CD14-positive monocyte (primary cell): Measurements from ENCODE around the gene ADAM23. TPM values are rescaled to one million over a fixed set of nuclear protein-coding genes. Genes with fewer than 3 reads are reported as not detected.

Experiments
- DNase-seq, 3 donors: peaks; one replicate each; pipeline ENCODE4 v3.0.0-alpha.2; 2011 to 2022
- H2AFZ ChIP-seq: 2 replicates; pipeline ENCODE4 v1.6.0; 2012; ENCODE audit warnings: mild to moderate bottlenecking, low read depth, low read length, inconsistent platforms; ENCODE audit not compliant: insufficient read depth, poor library complexity, severe bottlenecking
- H3K27ac ChIP-seq, 2 donors: 1 replicate in 1 of 2; 2 replicates in 1 of 2; pipeline ENCODE4 v1.5.1; 2012 to 2013; ENCODE audit warnings: low read length in 2 of 2, control low read depth in 1 of 2, inconsistent platforms in 1 of 2, low read depth in 1 of 2, mild to moderate bottlenecking in 1 of 2
- H3K27me3 ChIP-seq, 2 donors: one replicate each; pipeline versions ENCODE4 v1.6.0 to v1.6.1; 2011 to 2013; ENCODE audit warnings: low read length in 2 of 2; ENCODE audit not compliant: control insufficient read depth in 2 of 2, insufficient read depth in 2 of 2
- H3K36me3 ChIP-seq, 2 donors: replicated peaks in 1 of 2; 1 replicate in 1 of 2; 2 replicates in 1 of 2; pipeline versions ENCODE4 v1.5.1 to v1.6.1; 2012 to 2013; ENCODE audit warnings: low read length in 2 of 2, control low read depth in 1 of 2, inconsistent platforms in 1 of 2, mild to moderate bottlenecking in 1 of 2; ENCODE audit not compliant: insufficient read depth in 2 of 2, control insufficient read depth in 1 of 2
- H3K4me1 ChIP-seq, 2 donors: 1 replicate in 1 of 2; 2 replicates in 1 of 2; pipeline versions ENCODE4 v1.5.1 to v1.6.1; 2012 to 2013; ENCODE audit warnings: low read length in 2 of 2, control low read depth in 1 of 2, inconsistent platforms in 1 of 2, mild to moderate bottlenecking in 1 of 2, moderate library complexity in 1 of 2; ENCODE audit not compliant: insufficient read depth in 2 of 2, control insufficient read depth in 1 of 2
- H3K4me2 ChIP-seq: replicated peaks from 2 replicates; pipeline ENCODE3; 2012; ENCODE audit warnings: low read length, moderate library complexity, mild to moderate bottlenecking; ENCODE audit not compliant: poor library complexity, severe bottlenecking; ENCODE audit errors: extremely low read depth
- H3K4me3 ChIP-seq, 3 experiments: fragments of 200-600 bp in 1 of 3; sonication (generic) in 1 of 3; replicated peaks in 1 of 3; 1 replicate in 2 of 3; 2 replicates in 1 of 3; pipeline ENCODE4 v1.5.1; 2011 to 2013; ENCODE audit warnings: low read length in 3 of 3, mild to moderate bottlenecking in 3 of 3, control low read depth in 2 of 3, low read depth in 2 of 3, inconsistent platforms in 1 of 3, moderate library complexity in 1 of 3
- H3K79me2 ChIP-seq: 2 replicates; pipeline ENCODE4 v1.6.0; 2012; ENCODE audit warnings: mild to moderate bottlenecking, control low read depth, inconsistent platforms, low read length, moderate library complexity; ENCODE audit not compliant: insufficient read depth
- H3K9ac ChIP-seq: 2 replicates; pipeline ENCODE4 v1.6.0; 2017; ENCODE audit warnings: low read length, mild to moderate bottlenecking; ENCODE audit not compliant: insufficient read depth, poor library complexity, severe bottlenecking
- H3K9me3 ChIP-seq, 2 donors: replicated peaks in 1 of 2; 1 replicate in 1 of 2; 2 replicates in 1 of 2; pipeline versions ENCODE4 v1.5.1 to v1.6.1; 2012 to 2013; ENCODE audit warnings: low read length in 2 of 2, control low read depth in 1 of 2; ENCODE audit not compliant: control insufficient read depth in 1 of 2, insufficient read depth in 1 of 2
- H4K20me1 ChIP-seq: 2 replicates; pipeline ENCODE4 v1.6.0; 2012; ENCODE audit warnings: mild to moderate bottlenecking, low read length, control low read depth, moderate library complexity; ENCODE audit not compliant: insufficient read depth
- H3K27ac Mint-ChIP-seq, 7 donors: one replicate each; pipeline ENCODE4 v1.8.0; 2020; ENCODE audit warnings: mild to moderate bottlenecking in 7 of 7, mixed read lengths in 7 of 7, moderate library complexity in 6 of 7, inconsistent platforms in 2 of 7
- H3K27me3 Mint-ChIP-seq, 3 donors: one replicate each; pipeline ENCODE4 v1.8.0; 2021 to 2022; ENCODE audit warnings: low read depth in 3 of 3, mild to moderate bottlenecking in 3 of 3, mixed read lengths in 3 of 3, moderate library complexity in 3 of 3, inconsistent platforms in 1 of 3
- H3K36me3 Mint-ChIP-seq, 2 donors: one replicate each; pipeline ENCODE4 v1.8.0; 2020; ENCODE audit warnings: mixed read lengths in 2 of 2, inconsistent platforms in 1 of 2, mild to moderate bottlenecking in 1 of 2
- H3K4me1 Mint-ChIP-seq: one replicate; pipeline ENCODE4 v1.8.0; 2020; ENCODE audit warnings: mild to moderate bottlenecking, mixed read lengths
- H3K4me3 Mint-ChIP-seq, 2 donors: one replicate each; pipeline ENCODE4 v1.8.0; 2020; ENCODE audit warnings: mild to moderate bottlenecking in 2 of 2, mixed read lengths in 2 of 2, moderate library complexity in 1 of 2
- H3K9me3 Mint-ChIP-seq, 7 donors: one replicate each; pipeline ENCODE4 v1.8.0; 2020 to 2022; ENCODE audit warnings: mixed read lengths in 7 of 7, mild to moderate bottlenecking in 6 of 7, moderate library complexity in 6 of 7, inconsistent platforms in 2 of 7
- CTCF ChIP-seq: fragments of 200-600 bp; IDR thresholded peaks from one replicate; pipeline ENCODE4 v1.8.0; 2022; ENCODE audit warnings: antibody characterized with exemption, mild to moderate bottlenecking
- whole genome bisulfite sequencing: methylation state at CpG from one replicate; pipeline ENCODE4 v1.1.5; 2013; ENCODE audit warnings: missing lambda C conversion rate; ENCODE audit not compliant: insufficient coverage; 5-methylcytosine and 5-hydroxymethylcytosine counted together
- intact Hi-C, 2 donors: fragments of 100-400 bp; cut with micrococcal nuclease; formaldehyde crosslinking; loops; one replicate each; pipeline versions ENCODE4 v1.15.0 to v1.15.1; 2023
- polyA plus RNA-seq, 3 donors: library from polyadenylated mRNA; depleted of rRNA in 1 of 3; unstranded in 2 of 3; stranded (reverse) in 1 of 3; fragments of 300-500 nt in 2 of 3; fragments of >200 nt in 1 of 3; fragmentation: Illumina TruSeq in 2 of 3; gene quantifications; 1 replicate in 2 of 3; 2 replicates in 1 of 3; pipeline ENCODE4 v1.2.3, GENCODE V29; 2012 to 2021

ADAM23 gene
- polyA plus RNA-seq, 3 donors: not detected

DNA sequence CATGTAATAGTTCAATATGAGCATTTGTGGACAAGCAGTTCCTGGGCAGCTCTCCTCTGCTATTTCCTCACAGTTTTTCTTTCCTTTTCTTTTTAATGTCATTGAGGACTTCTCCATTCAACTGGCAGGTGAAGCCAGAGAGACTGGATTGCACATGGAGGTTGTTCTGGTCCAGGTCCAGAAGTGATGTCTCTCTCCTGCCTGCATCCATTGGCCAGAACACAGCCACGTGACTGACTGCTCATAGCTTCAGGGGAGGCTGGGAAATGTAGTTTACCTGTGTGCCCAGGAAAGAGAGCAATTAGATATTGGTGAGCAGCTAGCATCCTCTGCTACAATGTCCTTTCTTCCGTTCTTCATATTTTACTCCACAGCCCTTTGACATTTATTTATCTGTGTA, 20.2 kb upstream of the ADAM23 start:
- DNase-seq: no peak
- Histone ChIP-seq H3K9ac (no peak overlapping the region), H3K27ac (no peak overlapping the region), H3K4me2 (no peak overlapping the region), H3K27me3 (no peaks in the 10 kb centered on the region), H3K4me1 (no peaks in the 10 kb centered on the region), H4K20me1 (no peaks in the 10 kb centered on the region), H3K9me3 (peaks cover 4 to 7% of the 10 kb centered on the region in 2 donors), H3K79me2 (no peaks in the 10 kb centered on the region), H3K36me3 (no peaks in the 10 kb centered on the region), H3K4me3 (no peak overlapping the region), H2AFZ (no peak overlapping the region)
- H3K36me3 Mint-ChIP-seq: no peaks in the 10 kb centered on the region
- intact Hi-C loops: no loop called here
- peaks cover 0 to 18% (median 6%) of the 10 kb centered on the region in 7 donors for H3K9me3 Mint-ChIP-seq
- H3K4me1 Mint-ChIP-seq: peaks cover 3% of the 10 kb centered on the region
- H3K27me3 Mint-ChIP-seq: peaks cover 3 to 5% (median 4%) of the 10 kb centered on the region in 3 donors
- no CpG with 5 or more reads among the region's 2 CpGs for WGBS
- no peak for TF ChIP-seq CTCF
- no peak overlapping the region for H3K27ac Mint-ChIP-seq
- no peak overlapping the region for H3K4me3 Mint-ChIP-seq

- H3K9me3 ChIP-seq: peaks cover 0 to 3% of the 10 kb centered on the region in 2 donors
- Mint-ChIP-seq H3K4me3 (no peak overlapping the region), H3K27ac (no peak overlapping the region), H3K36me3 (no peaks in the 10 kb centered on the region), H3K27me3 (peaks cover 3 to 5% (median 4%) of the 10 kb centered on the region in 3 donors), H3K4me1 (peaks cover 3% of the 10 kb centered on the region), H3K9me3 (peaks cover 0 to 18% (median 2%) of the 10 kb centered on the region in 7 donors)
- no peak overlapping the region for H3K4me3 ChIP-seq
- H2AFZ ChIP-seq: no peak overlapping the region
- H3K27ac ChIP-seq: no peak overlapping the region
- no peaks in the 10 kb centered on the region for H3K79me2 ChIP-seq
- intact Hi-C loops: no loop called here
- H4K20me1 ChIP-seq: no peaks in the 10 kb centered on the region
- H3K9ac ChIP-seq: no peak overlapping the region
- H3K4me1 ChIP-seq: no peaks in the 10 kb centered on the region
- H3K36me3 ChIP-seq: no peaks in the 10 kb centered on the region
- no peak for DNase-seq
- WGBS: no CpG with 5 or more reads among the region's 3 CpGs
- no peak overlapping the region for H3K4me2 ChIP-seq
- no peak for TF ChIP-seq CTCF
- no peaks in the 10 kb centered on the region for H3K27me3 ChIP-seq
These were observed 19.2 kb upstream of the ADAM23 start for GRCh38 chr2:206424134-206424533.
